Spinal cord (tissue), 10 donors: ENCODE measurements around the gene ZNF521. TPM values are rescaled to one million over a fixed set of nuclear protein-coding genes. Genes with fewer than 3 reads are reported as not detected.

ENCODE experiments used
- DNase-seq, 6 donors: peaks; one replicate each; pipeline versions ENCODE4 v3.0.0 to v3.0.0-alpha.2; 2013 to 2015; ENCODE audit warnings: low spot score in 6 of 6, low read depth in 4 of 6
- H3K27ac ChIP-seq: one replicate; pipeline ENCODE4 v1.5.1; 2013; ENCODE audit warnings: low read depth, low read length, control low read depth
- H3K27me3 ChIP-seq: one replicate; pipeline ENCODE4 v1.6.1; 2013; ENCODE audit warnings: low read length; ENCODE audit not compliant: control insufficient read depth, insufficient read depth
- H3K36me3 ChIP-seq: one replicate; pipeline ENCODE4 v1.6.1; 2013; ENCODE audit warnings: low read length; ENCODE audit not compliant: control insufficient read depth, insufficient read depth
- H3K4me1 ChIP-seq: one replicate; pipeline ENCODE4 v1.6.1; 2013; ENCODE audit warnings: low read length; ENCODE audit not compliant: control insufficient read depth, insufficient read depth
- H3K4me3 ChIP-seq: one replicate; pipeline ENCODE4 v1.5.1; 2013; ENCODE audit warnings: low read depth, low read length, control low read depth
- H3K9me3 ChIP-seq: one replicate; pipeline ENCODE4 v1.6.1; 2013; ENCODE audit warnings: low read length; ENCODE audit not compliant: control insufficient read depth, insufficient read depth
- WGBS: methylation state at CpG from one replicate; pipeline ENCODE4 v1.1.5; 2013; ENCODE audit warnings: missing lambda C conversion rate; ENCODE audit not compliant: insufficient coverage; 5-methylcytosine and 5-hydroxymethylcytosine counted together
- polyA plus RNA-seq, 2 donors: library from polyadenylated mRNA; unstranded; fragments of 120-200 nt; gene quantifications; one replicate each; pipeline ENCODE4 v1.2.1, GENCODE V29; 2013; ENCODE audit not compliant: insufficient read length in 2 of 2
- total RNA-seq, 2 donors: library from RNA; depleted of rRNA in 1 of 2; stranded (reverse); fragments of 120-200 nt in 1 of 2; fragments of >200 nt in 1 of 2; gene quantifications; one replicate each; pipeline versions ENCODE4 v1.2.3 to v1.2.4, GENCODE V29; 2013 to 2014
- donor health status: healthy.

Gene ZNF521
- total and polyA plus RNA-seq, 4 donors: 54.8 to 64.4 (median 62.1) TPM

DNA sequence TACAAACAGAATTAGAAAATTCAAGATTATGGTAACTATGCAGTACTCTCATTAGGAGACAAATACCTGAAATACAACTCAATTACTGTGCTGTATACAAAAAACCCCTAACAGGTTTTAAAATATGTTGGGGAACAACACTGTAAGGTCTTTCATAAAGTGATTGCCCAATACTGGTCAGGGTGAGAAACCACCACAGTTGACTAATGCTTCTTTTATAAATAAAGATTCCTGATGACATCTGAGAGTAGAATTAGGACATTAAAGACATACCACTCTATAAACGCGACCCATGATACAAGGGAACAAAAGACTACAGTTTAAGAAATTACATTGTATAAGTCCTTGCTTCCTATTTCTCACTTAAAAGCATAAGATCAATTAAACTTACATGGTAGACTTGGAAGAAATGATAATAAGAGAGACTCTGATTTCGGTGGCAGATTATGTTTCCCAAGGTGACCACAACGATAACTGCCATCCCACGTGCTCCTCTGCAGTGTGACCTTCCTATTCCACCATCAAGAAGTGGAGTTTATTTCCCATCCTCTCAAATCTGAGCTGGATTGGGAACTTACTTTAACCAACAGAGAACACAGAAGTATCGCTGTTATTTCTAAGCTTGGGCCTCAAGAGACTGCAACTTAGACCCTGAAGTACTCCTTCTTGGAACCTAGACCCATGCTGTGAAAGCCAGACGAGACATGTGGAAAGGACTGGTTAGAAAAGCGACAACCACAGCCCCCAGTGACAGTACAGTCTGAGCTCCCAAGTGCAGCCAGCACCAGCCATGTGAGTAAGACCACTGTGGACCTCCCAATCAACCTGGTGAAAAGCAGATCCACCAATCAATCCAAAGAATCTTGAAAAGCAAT, 52.3 kb downstream of the ZNF521 start:
- no peaks in the 10 kb centered on the region for H3K36me3 ChIP-seq
- no peak for DNase-seq
- 78% methylated on average over 6 of the region's 8 CpGs for WGBS
- no peak overlapping the region for H3K4me3 ChIP-seq
- no peaks in the 10 kb centered on the region for H3K4me1 ChIP-seq
- no peaks in the 10 kb centered on the region for H3K27me3 ChIP-seq
- no peaks in the 10 kb centered on the region for H3K9me3 ChIP-seq
- H3K27ac ChIP-seq: no peak overlapping the region

DNA sequence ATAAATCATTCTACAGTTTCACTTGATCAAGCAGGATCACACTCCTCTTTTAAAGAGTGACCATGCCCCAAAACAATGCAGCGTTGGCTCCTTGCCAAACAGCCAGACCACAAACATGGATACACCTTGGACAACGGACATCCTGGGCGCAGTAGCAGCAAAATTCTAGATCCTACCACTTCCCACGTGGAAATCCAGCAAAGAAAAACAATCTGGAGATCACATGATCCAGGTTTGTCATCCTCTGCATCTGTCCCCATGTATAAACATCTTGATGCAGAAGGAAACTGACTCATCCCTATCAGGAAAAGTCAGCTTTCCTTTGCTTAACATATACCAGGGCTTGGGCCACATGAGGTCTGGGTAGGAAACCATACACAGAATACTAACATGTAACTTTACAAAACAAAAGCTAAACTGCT, 53.1 kb downstream of the ZNF521 start:
- no peaks in the 10 kb centered on the region for H3K4me1 ChIP-seq
- no peaks in the 10 kb centered on the region for H3K9me3 ChIP-seq
- no peaks in the 10 kb centered on the region for H3K36me3 ChIP-seq
- no peak overlapping the region for H3K4me3 ChIP-seq
- no peaks in the 10 kb centered on the region for H3K27me3 ChIP-seq
- no peak overlapping the region for H3K27ac ChIP-seq
- WGBS: 84% methylated on average over 4 of the region's 4 CpGs
- no peak for DNase-seq

DNA sequence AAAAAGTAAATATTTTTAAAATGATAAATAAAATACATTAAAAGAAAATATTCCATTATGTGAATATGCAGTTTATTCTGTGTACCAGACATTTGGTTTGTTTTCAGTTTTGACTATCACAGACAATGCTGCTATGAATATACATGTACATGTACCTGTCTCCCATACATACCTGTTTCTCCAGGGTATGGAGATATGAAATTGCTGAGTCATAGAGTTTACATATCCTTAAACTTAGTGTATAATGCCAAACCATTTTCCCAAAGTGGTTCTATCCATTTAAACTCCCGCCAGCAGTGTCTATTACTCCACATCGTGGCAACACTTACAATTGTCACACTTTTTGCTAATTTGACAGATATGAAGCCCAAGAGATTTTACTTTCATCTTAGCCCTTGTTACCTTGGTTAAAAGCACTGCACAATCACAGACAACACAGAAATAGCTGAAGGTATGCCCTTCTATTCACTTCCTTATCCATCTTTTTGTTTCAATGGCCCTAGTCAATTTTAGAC, 56.3 kb downstream of the ZNF521 start:
- no peaks in the 10 kb centered on the region for H3K36me3 ChIP-seq
- H3K27me3 ChIP-seq: no peaks in the 10 kb centered on the region
- no peak overlapping the region for H3K27ac ChIP-seq
- no peaks in the 10 kb centered on the region for H3K4me1 ChIP-seq
- H3K9me3 ChIP-seq: no peaks in the 10 kb centered on the region
- H3K4me3 ChIP-seq: no peak overlapping the region
- WGBS: 85% methylated on average over 2 of the region's 2 CpGs
- no peak for DNase-seq

DNA sequence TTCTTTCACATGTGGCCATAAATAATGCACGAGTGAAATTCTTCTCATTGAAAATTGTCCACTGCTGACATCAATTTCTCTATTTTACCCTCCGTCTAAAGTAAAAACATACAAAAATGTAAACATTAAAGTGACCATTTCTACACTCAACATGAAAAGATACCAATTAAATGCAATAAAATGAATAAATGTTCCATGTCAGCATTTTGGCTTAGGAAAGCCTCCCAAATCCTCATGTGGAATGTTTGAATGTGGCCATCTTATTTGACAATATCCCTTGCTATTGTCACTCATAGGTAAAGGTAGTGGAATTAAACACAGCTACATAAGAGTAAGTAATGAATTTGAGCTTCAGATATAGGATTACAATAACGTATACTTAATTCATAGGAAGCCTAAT, 60.8 kb downstream of the ZNF521 start:
- Histone ChIP-seq H3K36me3 (no peaks in the 10 kb centered on the region), H3K9me3 (no peaks in the 10 kb centered on the region), H3K4me1 (peaks cover 1% of the 10 kb centered on the region), H3K27me3 (no peaks in the 10 kb centered on the region), H3K4me3 (no peak overlapping the region), H3K27ac (no peak overlapping the region)
- no peak for DNase-seq
- WGBS: no CpG with 5 or more reads among the region's 3 CpGs

DNA sequence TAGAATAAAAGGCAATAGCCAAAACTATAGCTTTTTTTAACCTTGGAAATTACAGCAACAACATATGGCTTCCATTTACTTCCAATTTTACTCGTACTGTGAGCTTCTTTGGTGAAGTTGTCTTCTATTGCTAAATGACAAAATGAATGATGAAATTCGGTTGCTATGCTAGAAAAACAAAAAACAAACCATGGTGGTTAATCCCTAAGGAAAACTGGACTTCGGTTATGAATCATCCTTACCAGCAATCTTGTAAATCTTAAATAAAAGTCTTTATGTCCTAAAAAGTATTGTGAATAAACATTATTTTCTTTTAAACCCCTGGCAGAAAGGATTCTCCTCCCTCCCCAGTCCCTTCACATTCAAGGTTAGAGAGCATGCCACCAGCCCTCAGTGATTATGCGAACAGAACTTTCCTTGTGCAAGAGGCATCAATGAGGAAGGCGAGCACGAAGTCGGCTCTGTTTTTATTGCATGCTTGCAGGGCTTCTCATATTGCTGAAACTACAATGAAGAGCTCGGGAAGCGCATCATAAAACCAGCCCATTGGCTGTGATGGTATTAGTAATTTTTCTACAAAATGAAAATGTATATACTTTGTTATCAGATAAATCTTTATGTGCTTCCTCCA, 62.9 kb downstream of the ZNF521 start:
- Histone ChIP-seq H3K4me1 (peaks cover 13% of the 10 kb centered on the region), H3K27ac (no peak overlapping the region), H3K36me3 (no peaks in the 10 kb centered on the region), H3K9me3 (no peaks in the 10 kb centered on the region), H3K4me3 (no peak overlapping the region), H3K27me3 (no peaks in the 10 kb centered on the region)
- peak in 2 of 6 donors; percentile 54 to 71 for DNase-seq
- WGBS: no CpG with 5 or more reads among the region's 9 CpGs

DNA sequence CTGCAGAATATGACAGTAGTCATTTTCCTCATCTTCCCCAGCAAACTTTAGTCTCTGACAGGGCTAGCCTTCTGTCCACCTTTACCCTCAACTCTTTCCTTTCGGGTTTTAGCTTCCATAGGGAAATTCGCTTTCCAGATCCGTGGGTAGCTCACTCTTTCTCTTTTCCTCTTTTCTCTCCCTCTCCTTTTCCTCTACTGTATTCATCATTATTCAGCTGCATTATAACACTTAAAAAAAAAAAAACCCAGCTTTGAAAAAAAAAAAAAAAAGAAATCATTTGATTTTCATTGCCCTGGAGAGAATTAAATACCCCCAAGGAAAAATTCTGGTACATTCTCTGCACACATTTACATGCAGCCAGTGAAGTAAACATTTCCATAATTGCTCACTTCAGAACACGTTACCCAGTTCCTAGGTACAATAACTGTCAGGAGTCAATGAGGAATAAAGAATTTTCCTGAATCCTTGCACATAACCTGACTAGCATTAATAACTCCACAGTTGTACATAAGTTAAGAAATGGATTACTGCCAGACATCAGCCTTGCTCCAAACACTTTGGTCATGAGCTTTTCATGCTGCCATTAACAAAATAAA, 63.5 kb downstream of the ZNF521 start:
- peaks cover 13% of the 10 kb centered on the region for H3K4me1 ChIP-seq
- no peak overlapping the region for H3K4me3 ChIP-seq
- 75% methylated on average over 1 of the region's 4 CpGs for WGBS
- DNase-seq: peak in 1 of 6 donors; percentile 73
- no peaks in the 10 kb centered on the region for H3K27me3 ChIP-seq
- no peak overlapping the region for H3K27ac ChIP-seq
- H3K36me3 ChIP-seq: no peaks in the 10 kb centered on the region
- no peaks in the 10 kb centered on the region for H3K9me3 ChIP-seq

DNA sequence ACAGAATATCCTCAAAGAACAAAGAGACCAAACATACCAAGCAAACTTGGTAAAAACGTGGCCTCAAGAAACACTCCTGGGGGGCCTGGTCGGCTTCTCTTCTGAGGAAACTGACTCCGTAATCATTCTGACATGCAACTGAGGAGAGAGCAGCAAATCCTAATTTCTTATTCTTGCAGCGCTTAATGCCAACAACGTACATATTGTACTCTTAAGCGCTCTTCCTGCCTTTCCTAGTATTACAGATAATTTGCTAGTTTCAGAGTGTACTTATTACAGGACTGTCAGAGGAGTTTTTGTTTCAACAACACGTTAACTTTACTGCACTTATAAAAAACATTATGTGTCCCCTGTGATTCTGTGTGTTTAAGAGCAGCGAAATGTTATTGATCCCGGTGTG, 64.9 kb downstream of the ZNF521 start:
- no peaks in the 10 kb centered on the region for H3K27me3 ChIP-seq
- 24% methylated on average over 2 of the region's 9 CpGs for WGBS
- H3K4me1 ChIP-seq: peaks cover 16% of the 10 kb centered on the region
- H3K36me3 ChIP-seq: no peaks in the 10 kb centered on the region
- H3K27ac ChIP-seq: no peak overlapping the region
- peak in 2 of 6 donors; percentile 13 to 78 for DNase-seq
- H3K4me3 ChIP-seq: no peak overlapping the region
- H3K9me3 ChIP-seq: no peaks in the 10 kb centered on the region

DNA sequence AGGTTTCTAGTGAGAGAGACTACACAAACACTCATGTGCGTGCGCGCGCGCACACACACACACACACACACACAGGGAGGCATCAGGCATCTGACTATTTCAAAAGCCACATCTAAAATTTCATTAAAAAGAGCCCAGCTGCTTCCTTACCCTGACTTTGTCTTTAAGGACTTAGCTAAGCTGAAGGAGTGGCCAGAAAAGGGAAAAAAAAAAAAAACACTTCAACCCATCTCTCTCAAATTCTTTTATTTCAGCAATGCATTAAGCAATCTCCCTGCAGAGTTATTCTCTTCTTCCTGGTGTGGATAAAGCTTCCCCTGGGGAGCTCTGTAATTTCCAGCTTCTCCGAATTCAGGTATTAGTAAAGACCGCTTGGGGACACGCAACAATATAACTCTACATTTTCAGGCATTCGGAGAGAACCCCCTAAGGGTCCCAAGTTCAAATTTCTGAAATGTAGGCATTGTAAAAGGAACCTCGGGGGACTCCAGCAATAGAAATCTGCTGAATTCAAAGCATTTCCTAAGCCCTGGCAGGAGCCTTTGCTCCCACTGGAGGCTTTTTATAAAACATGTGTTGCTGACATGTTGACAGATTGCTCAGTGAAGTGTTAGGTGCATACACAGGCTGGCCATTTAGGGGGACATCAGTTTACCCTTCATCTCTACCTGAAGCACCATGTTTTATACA, 67.0 kb downstream of the ZNF521 start:
- 0% methylated on average over 1 of the region's 10 CpGs for WGBS
- Histone ChIP-seq H3K36me3 (no peaks in the 10 kb centered on the region), H3K27ac (peak overlapping the region; percentile 16), H3K9me3 (no peaks in the 10 kb centered on the region), H3K4me3 (no peak overlapping the region), H3K27me3 (no peaks in the 10 kb centered on the region), H3K4me1 (peaks cover 18% of the 10 kb centered on the region)
- peak in 2 of 6 donors; percentile 59 to 88 for DNase-seq

DNA sequence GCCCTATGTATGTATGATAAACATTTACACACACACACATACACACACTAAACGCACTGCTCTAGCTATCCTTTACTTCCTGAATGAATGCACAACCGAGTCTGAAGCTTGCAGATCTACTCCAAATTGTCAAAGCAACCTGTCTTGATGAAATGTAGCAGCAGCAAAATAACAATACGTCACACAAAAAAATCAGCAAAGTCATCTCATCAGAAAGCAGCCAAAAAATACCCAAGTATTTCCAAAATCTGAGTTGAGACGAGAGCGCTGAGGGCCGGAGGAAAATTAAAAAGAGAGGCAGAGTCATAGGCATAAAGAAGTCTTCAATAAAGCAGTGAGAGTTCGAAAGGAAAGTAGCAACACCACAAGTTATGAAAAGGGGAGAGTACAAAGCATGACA, 67.7 kb downstream of the ZNF521 start:
- H3K27me3 ChIP-seq: no peaks in the 10 kb centered on the region
- H3K4me1 ChIP-seq: peaks cover 20% of the 10 kb centered on the region
- no peak overlapping the region for H3K4me3 ChIP-seq
- peak in 2 of 6 donors; percentile 10 to 25 for DNase-seq
- no peaks in the 10 kb centered on the region for H3K9me3 ChIP-seq
- no peak overlapping the region for H3K27ac ChIP-seq
- H3K36me3 ChIP-seq: no peaks in the 10 kb centered on the region
- 63% methylated on average over 5 of the region's 7 CpGs for WGBS
